ENCODE results near the gene TRAF1. TPM values are rescaled to one million over a fixed set of nuclear protein-coding genes. Genes with fewer than 3 reads are reported as not detected.

TRAF1 gene
- total RNA-seq, 4 donors from 2014 or later: 2.5 to 5.7 (median 2.8) TPM

- Histone ChIP-seq H3K36me3 (peaks cover 10 to 83% (median 14%) of the 10 kb centered on the region in 3 donors), H3K9me3 (no peaks in the 10 kb centered on the region), H3K4me1 (peaks cover 0 to 6% (median 0%) of the 10 kb centered on the region in 3 donors), H3K4me3 (no peak overlapping the region), H3K27me3 (no peaks in the 10 kb centered on the region), H3K27ac (no peak overlapping the region)
- TF ChIP-seq CTCF (IDR thresholded peaks at IDR 0.05): no peak
- TF ChIP-seq POLR2A (IDR thresholded peaks at IDR 0.05): no peak
- DNase-seq: no peak
- intact Hi-C loops (cut with DNase I): no loop called here
- WGBS, 2 donors: 72 to 85% methylated on average over 3 of the region's 3 CpGs
Measured at GRCh38 chr9:120854596-120855327, 71.8 kb downstream of the TRAF1 start.

- DNase-seq: no peak
- peaks cover 10 to 74% (median 13%) of the 10 kb centered on the region in 3 donors for H3K36me3 ChIP-seq
- intact Hi-C loops (cut with DNase I): no loop called here
- no peak overlapping the region for H3K4me3 ChIP-seq
- H3K27ac ChIP-seq: no peak overlapping the region
- H3K9me3 ChIP-seq: no peaks in the 10 kb centered on the region
- peaks cover 0 to 6% (median 0%) of the 10 kb centered on the region in 3 donors for H3K4me1 ChIP-seq
- H3K27me3 ChIP-seq: no peaks in the 10 kb centered on the region
- no peak for TF ChIP-seq CTCF (IDR thresholded peaks at IDR 0.05)
- no peak for TF ChIP-seq POLR2A (IDR thresholded peaks at IDR 0.05)
- 75 to 84% methylated on average over 4 to 6 of the region's 6 CpGs for WGBS, 2 donors
Measured at GRCh38 chr9:120853198-120853597, 73.4 kb downstream of the TRAF1 start.

Other genes starting within 250 kb of the TRAF1 start
- 10 to 100 TPM; 16.2 to 20.8 (median 18.0) TPM for gene MEGF9, start 212.3 kb downstream of the TRAF1 start, total RNA-seq
- gene FBXW2, start 133.4 kb downstream of the TRAF1 start, total RNA-seq: 10 to 100 TPM; 23.1 to 41.6 (median 31.7) TPM
- 10 to 100 TPM; 21.4 to 35.3 (median 33.3) TPM for gene PSMD5, start 83.9 kb downstream of the TRAF1 start, total RNA-seq
- 10 to 100 TPM; 12.8 to 40.0 (median 30.9) TPM for gene PHF19, start 49.6 kb downstream of the TRAF1 start, total RNA-seq
- 1 to 10 TPM in 3 of 4 donors, under 1 TPM in 1; 0.83 to 5.1 (median 1.6) TPM for gene C5, start 123.5 kb upstream of the TRAF1 start, total RNA-seq
- 10 to 100 TPM in 1 of 4 donors, 1 to 10 TPM in 3; 7.2 to 15.3 (median 8.0) TPM for gene CNTRL, start 148.2 kb upstream of the TRAF1 start, total RNA-seq

Measured in esophagus squamous epithelium (tissue), 5 donors.